HepG2 (cell line): ENCODE results near the gene ZNF764. TPM values are rescaled to one million over a fixed set of nuclear protein-coding genes. Genes with fewer than 3 reads are reported as not detected.

Experiments
- AFF4 ChIP-seq: sonication (generic); formaldehyde crosslinking; IDR thresholded peaks from 2 replicates; pipeline ENCODE4 v1.4.0; 2020; ENCODE audit warnings: missing genetic modification reagents
- GTF3A ChIP-seq: sonication (generic); formaldehyde crosslinking; conservative IDR thresholded peaks from 2 replicates; pipeline ENCODE4 v1.4.0; 2020; ENCODE audit warnings: mild to moderate bottlenecking, missing genetic modification reagents
- GZF1 ChIP-seq: sonication (generic); formaldehyde crosslinking; IDR thresholded peaks from 2 replicates; pipeline ENCODE4 v1.5.1; 2020; ENCODE audit warnings: mild to moderate bottlenecking, missing genetic modification reagents
- HNRNPUL1 ChIP-seq: fragments of 200-400 bp; formaldehyde crosslinking; IDR thresholded peaks from 2 replicates; pipeline ENCODE4 v1.6.1; 2017; ENCODE audit warnings: low read depth, mild to moderate bottlenecking, low read length, moderate library complexity
- KMT2A ChIP-seq: sonication (generic); formaldehyde crosslinking; IDR thresholded peaks from 2 replicates; pipeline ENCODE4 v1.4.0; 2020; ENCODE audit warnings: missing genetic modification reagents
- NR2F6 ChIP-seq, 2 experiments: IDR thresholded peaks; 2 replicates each; pipeline ENCODE4 v1.6.1; 2016; ENCODE audit warnings: antibody characterized with exemption in 1 of 2, mild to moderate bottlenecking in 1 of 2
- PHF21A ChIP-seq: sonication (generic); formaldehyde crosslinking; IDR thresholded peaks from 2 replicates; pipeline ENCODE4 v1.5.0; 2020; ENCODE audit warnings: mild to moderate bottlenecking, missing genetic modification reagents
- TEAD2 ChIP-seq: sonication (generic); formaldehyde crosslinking; IDR thresholded peaks from 2 replicates; pipeline ENCODE4 v1.9.0; 2021; ENCODE audit warnings: missing genetic modification reagents
- TMF1 ChIP-seq: sonication (generic); formaldehyde crosslinking; IDR thresholded peaks from 2 replicates; pipeline ENCODE4 v1.8.1; 2022; ENCODE audit warnings: low read depth, missing genetic modification reagents
- ZEB1 ChIP-seq: IDR thresholded peaks from 2 replicates; pipeline ENCODE4 v1.6.1; 2012; ENCODE audit warnings: mild to moderate bottlenecking, low read depth, inconsistent platforms; ENCODE audit not compliant: insufficient replicate concordance
- ZFP1 ChIP-seq: IDR thresholded peaks from 2 replicates; pipeline ENCODE4 v1.6.1; 2016
- ZNF143 ChIP-seq: sonication (generic); formaldehyde crosslinking; IDR thresholded peaks from 2 replicates; pipeline ENCODE4 v1.4.0; 2020; ENCODE audit warnings: missing genetic modification reagents
- ZNF362 ChIP-seq: sonication (generic); formaldehyde crosslinking; IDR thresholded peaks from 2 replicates; pipeline ENCODE4 v1.4.0; 2020; ENCODE audit warnings: missing genetic modification reagents, mild to moderate bottlenecking, borderline replicate concordance
- ZNF451 ChIP-seq: sonication (generic); formaldehyde crosslinking; IDR thresholded peaks from 2 replicates; pipeline ENCODE4 v1.5.0; 2020; ENCODE audit warnings: mild to moderate bottlenecking, missing genetic modification reagents
- ZNF496 ChIP-seq: sonication (generic); formaldehyde crosslinking; IDR thresholded peaks from 2 replicates; pipeline ENCODE4 v1.8.1; 2023; ENCODE audit warnings: mild to moderate bottlenecking, moderate library complexity, missing genetic modification reagents; ENCODE audit not compliant: insufficient replicate concordance
- ZNF841 ChIP-seq: sonication (generic); formaldehyde crosslinking; IDR thresholded peaks from 2 replicates; pipeline ENCODE4 v1.8.1; 2023; ENCODE audit warnings: missing genetic modification reagents, borderline replicate concordance
- polyA plus RNA-seq, 8 experiments: library from polyadenylated mRNA; depleted of rRNA in 3 of 8; stranded (reverse) in 7 of 8; unstranded in 1 of 8; fragments of >200 nt; fragmentation: Illumina TruSeq in 4 of 8; extraction: Trizol in 4 of 8; gene quantifications; 2 replicates each; pipeline versions ENCODE4 v1.2.1 to v1.2.3, GENCODE V29; 2011 to 2016; ENCODE audit warnings: low read depth in 4 of 8, missing spikeins in 1 of 8, mixed read lengths in 1 of 8; ENCODE audit not compliant: insufficient read depth in 1 of 8
- total RNA-seq, 5 experiments: library from RNA; depleted of rRNA; stranded (reverse); fragments of >200 nt; fragmentation: Illumina TruSeq; extraction: Trizol; gene quantifications; 2 replicates each; pipeline ENCODE4 v1.2.3, GENCODE V29; 2016; ENCODE audit warnings: low read depth in 1 of 5
- TF ChIP-seq, protein P1 (sequence below): sonication (generic); formaldehyde crosslinking; IDR thresholded peaks from 2 replicates; pipeline ENCODE4 v1.8.0; 2022; ENCODE audit warnings: mild to moderate bottlenecking, missing genetic modification reagents; ENCODE audit not compliant: insufficient replicate concordance
- TF ChIP-seq, protein P2 (sequence below): sonication (generic); formaldehyde crosslinking; IDR thresholded peaks from 2 replicates; pipeline ENCODE4 v1.4.0; 2020; ENCODE audit warnings: missing genetic modification reagents
- TF ChIP-seq, protein P3 (sequence below): sonication (generic); formaldehyde crosslinking; IDR thresholded peaks from 2 replicates; pipeline ENCODE4 v1.5.1; 2020; ENCODE audit warnings: mild to moderate bottlenecking, missing genetic modification reagents, moderate library complexity

Gene ZNF764
- total and polyA plus RNA-seq, 2 of the 13 experiments (the other 11 are each of a cell fraction or from before 2014, with no cell fraction given): 4.1 to 9.1 TPM

DNA sequence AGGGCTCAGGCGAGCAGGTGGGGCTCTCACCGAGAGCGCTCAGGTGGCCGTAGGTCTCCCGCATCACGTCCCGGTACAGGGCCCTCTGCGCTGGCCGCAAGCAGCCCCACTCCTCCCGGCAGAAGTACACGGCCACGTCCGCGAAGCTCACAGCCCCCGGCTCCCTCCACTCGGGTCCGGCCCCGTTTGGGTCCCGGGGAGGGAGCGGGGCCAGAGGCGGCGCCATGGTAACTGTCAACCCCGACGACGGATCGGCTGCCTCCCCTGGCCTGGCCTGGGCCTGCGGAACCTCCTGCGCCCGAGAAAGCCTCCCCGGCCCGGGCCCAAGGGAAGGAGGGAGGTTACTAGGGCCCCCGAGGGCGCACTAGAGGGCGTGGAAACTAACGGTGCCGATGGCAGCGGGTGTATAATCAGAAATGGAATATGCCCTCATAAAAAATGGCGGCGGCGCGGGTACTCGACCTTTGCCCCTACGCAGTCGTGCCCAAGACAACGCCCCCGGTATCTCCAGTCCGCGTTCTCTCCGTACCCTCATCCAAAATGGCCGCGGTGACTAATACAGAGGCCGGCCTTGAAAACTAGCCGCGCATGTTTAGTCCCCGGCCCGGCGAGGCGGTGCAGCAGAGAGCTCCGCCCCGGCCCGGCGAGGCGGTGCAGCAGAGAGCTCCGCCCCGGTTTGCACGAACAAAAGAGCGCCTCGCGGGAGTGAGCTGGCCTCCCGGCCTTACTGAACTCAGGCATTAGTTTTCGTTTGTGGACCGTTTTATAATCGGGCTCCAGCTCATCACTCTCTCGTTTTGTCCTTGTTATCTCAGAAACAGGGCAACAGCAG is at the start of gene ZNF764 (continued):
- TF ChIP-seq AFF4 (CRISPR knock-in tag): no peak; the same call in 1 of the 2 replicates
- no peak; the same call in 1 of the 2 replicates for TF ChIP-seq TMF1 (CRISPR knock-in tag)
- 0 out of 2 replicates have a peak, but pooled peaks have one; percentile 84 for TF ChIP-seq GZF1 (CRISPR knock-in tag)
- TF ChIP-seq GTF3A (CRISPR knock-in tag): no peak; the same call in 1 of the 2 replicates
- TF ChIP-seq, protein P1, sequence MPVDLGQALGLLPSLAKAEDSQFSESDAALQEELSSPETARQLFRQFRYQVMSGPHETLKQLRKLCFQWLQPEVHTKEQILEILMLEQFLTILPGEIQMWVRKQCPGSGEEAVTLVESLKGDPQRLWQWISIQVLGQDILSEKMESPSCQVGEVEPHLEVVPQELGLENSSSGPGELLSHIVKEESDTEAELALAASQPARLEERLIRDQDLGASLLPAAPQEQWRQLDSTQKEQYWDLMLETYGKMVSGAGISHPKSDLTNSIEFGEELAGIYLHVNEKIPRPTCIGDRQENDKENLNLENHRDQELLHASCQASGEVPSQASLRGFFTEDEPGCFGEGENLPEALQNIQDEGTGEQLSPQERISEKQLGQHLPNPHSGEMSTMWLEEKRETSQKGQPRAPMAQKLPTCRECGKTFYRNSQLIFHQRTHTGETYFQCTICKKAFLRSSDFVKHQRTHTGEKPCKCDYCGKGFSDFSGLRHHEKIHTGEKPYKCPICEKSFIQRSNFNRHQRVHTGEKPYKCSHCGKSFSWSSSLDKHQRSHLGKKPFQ (CRISPR knock-in tag): peak; percentile 79
- TF ChIP-seq TEAD2: no peak
- TF ChIP-seq ZNF496 (CRISPR knock-in tag): no peak
- TF ChIP-seq, protein P2, sequence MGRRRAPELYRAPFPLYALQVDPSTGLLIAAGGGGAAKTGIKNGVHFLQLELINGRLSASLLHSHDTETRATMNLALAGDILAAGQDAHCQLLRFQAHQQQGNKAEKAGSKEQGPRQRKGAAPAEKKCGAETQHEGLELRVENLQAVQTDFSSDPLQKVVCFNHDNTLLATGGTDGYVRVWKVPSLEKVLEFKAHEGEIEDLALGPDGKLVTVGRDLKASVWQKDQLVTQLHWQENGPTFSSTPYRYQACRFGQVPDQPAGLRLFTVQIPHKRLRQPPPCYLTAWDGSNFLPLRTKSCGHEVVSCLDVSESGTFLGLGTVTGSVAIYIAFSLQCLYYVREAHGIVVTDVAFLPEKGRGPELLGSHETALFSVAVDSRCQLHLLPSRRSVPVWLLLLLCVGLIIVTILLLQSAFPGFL (CRISPR knock-in tag): 0 out of 2 replicates have a peak, but pooled peaks have one; percentile 45
- 0 out of 2 replicates have a peak, but pooled peaks have one; percentile 6 for TF ChIP-seq ZNF143 (CRISPR knock-in tag)
- peak; percentile 43; the same call in 1 of the 2 replicates for TF ChIP-seq ZNF451 (CRISPR knock-in tag)
- TF ChIP-seq ZNF362: peak; percentile 14; the same call in 1 of the 2 replicates
- TF ChIP-seq PHF21A (CRISPR knock-in tag): peak; percentile 97
- TF ChIP-seq, protein P3, sequence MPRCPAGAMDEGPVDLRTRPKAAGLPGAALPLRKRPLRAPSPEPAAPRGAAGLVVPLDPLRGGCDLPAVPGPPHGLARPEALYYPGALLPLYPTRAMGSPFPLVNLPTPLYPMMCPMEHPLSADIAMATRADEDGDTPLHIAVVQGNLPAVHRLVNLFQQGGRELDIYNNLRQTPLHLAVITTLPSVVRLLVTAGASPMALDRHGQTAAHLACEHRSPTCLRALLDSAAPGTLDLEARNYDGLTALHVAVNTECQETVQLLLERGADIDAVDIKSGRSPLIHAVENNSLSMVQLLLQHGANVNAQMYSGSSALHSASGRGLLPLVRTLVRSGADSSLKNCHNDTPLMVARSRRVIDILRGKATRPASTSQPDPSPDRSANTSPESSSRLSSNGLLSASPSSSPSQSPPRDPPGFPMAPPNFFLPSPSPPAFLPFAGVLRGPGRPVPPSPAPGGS (CRISPR knock-in tag): no peak; the same call in none of the 2 replicates
- TF ChIP-seq KMT2A (CRISPR knock-in tag): peak; percentile 69
- no peak; the same call in 1 of the 2 replicates for TF ChIP-seq ZFP1
- TF ChIP-seq NR2F6 (IDR thresholded peaks at IDR 0.05): peak; percentile 90
- peak; percentile 94 for TF ChIP-seq NR2F6 (CRISPR knock-in tag; IDR thresholded peaks at IDR 0.05)
- TF ChIP-seq HNRNPUL1: no peak
- no peak for TF ChIP-seq ZNF841 (CRISPR knock-in tag)
- TF ChIP-seq ZEB1: peak; percentile 61
